ENCODE measurements around the gene SEMA6B. TPM values are rescaled to one million over a fixed set of nuclear protein-coding genes. Genes with fewer than 3 reads are reported as not detected.

The SEMA6B gene
- polyA plus RNA-seq, 1 donor from 2014 or later = 21.6 TPM

- no peaks in the 10 kb centered on the region for H3K9me2 ChIP-seq (ENCODE audit: insufficient read depth, low read length)
- no peaks in the 10 kb centered on the region for H3F3A ChIP-seq (ENCODE audit: insufficient read depth, low read length, poor library complexity, severe bottlenecking)
- no peaks in the 10 kb centered on the region for H3K36me3 ChIP-seq (ENCODE audit: insufficient read depth, low read length)
- H4K20me1 ChIP-seq (ENCODE audit: insufficient read depth) = no peaks in the 10 kb centered on the region
- no peak overlapping the region for H3K4me3 ChIP-seq (ENCODE audit: low read length)
- H3K4me2 ChIP-seq (ENCODE audit: low read length) = no peak overlapping the region
- no peaks in the 10 kb centered on the region for H3K9me3 ChIP-seq (ENCODE audit: low read length)
- H3K27me3 ChIP-seq (ENCODE audit: insufficient read depth, low read depth, low read length) = no peaks in the 10 kb centered on the region
- H2AFZ ChIP-seq (ENCODE audit: low read depth, low read length) = no peak overlapping the region
- no peak overlapping the region for H3K27ac ChIP-seq (ENCODE audit: low read length)
- no peak overlapping the region for H3K9ac ChIP-seq (ENCODE audit: low read length)
- no peaks in the 10 kb centered on the region for H3K79me2 ChIP-seq (replicated peaks; ENCODE audit: insufficient read depth, low read length)
- TF ChIP-seq TAF1 (IDR thresholded peaks at IDR 0.05; ENCODE audit: low read depth) (no peak), SMC3 (conservative IDR thresholded peaks at IDR 0.05; ENCODE audit: poor library complexity) (no peak), CTCF (IDR thresholded peaks at IDR 0.05; ENCODE audit: poor library complexity, severe bottlenecking) (no peak), EP300 (conservative IDR thresholded peaks at IDR 0.05; ENCODE audit: poor library complexity, severe bottlenecking) (no peak), RAD21 (conservative IDR thresholded peaks at IDR 0.05) (no peak)
Measured at GRCh38 chr19:4505570-4506448, 53.7 kb downstream of the SEMA6B start.

DNA sequence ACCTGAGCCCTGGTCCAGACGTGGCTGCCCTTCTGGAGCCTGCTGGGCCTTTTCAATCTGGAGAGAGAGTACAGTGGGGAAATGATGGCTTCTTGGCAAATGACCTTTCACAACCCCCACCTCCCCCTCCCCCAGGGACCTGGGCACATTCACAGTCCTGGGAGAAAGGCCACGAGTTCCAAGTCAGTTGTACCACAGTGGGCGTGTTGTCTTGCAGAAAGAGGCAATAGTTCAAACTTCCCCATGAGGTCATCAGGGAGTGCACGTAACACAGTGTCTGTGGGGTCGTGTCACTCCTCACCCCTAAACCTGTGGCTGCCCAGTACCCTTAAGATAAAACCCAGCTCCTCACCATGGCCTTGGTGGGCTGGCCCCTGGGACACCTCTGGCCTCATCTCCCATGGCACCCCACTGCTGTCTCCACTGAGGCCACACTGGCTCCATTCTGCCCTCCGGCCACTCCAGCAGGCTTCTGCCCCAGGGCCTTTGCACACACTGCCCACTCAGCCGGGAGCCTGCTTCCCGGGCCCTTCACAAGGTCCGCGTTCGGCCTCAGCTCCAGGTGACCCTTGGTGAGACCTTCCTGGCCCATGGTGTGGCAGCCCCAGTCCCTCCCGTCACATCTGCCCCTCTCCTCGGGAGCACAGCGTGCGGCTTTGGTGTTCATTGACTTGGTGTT, 54.5 kb downstream of the SEMA6B start:
- Histone ChIP-seq H3K27me3 (ENCODE audit: insufficient read depth, low read depth, low read length) (no peaks in the 10 kb centered on the region), H3K9ac (ENCODE audit: low read length) (no peak overlapping the region)
- no peak for TF ChIP-seq EP300 (conservative IDR thresholded peaks at IDR 0.05; ENCODE audit: poor library complexity, severe bottlenecking)
- no peak for TF ChIP-seq SMC3 (conservative IDR thresholded peaks at IDR 0.05; ENCODE audit: poor library complexity)
- no peak for TF ChIP-seq POLR2AphosphoS5 (IDR thresholded peaks at IDR 0.05)
- TF ChIP-seq REST (IDR thresholded peaks at IDR 0.05; ENCODE audit: borderline replicate concordance) = no peak
- no peak for TF ChIP-seq RAD21 (conservative IDR thresholded peaks at IDR 0.05)
- no peak for TF ChIP-seq MXI1 (conservative IDR thresholded peaks at IDR 0.05; ENCODE audit: poor library complexity, severe bottlenecking)
- TF ChIP-seq EZH2 (IDR thresholded peaks at IDR 0.05; ENCODE audit: borderline replicate concordance, insufficient read depth, low read length, poor library complexity, severe bottlenecking) = no peak
- TF ChIP-seq CTCF (IDR thresholded peaks at IDR 0.05; ENCODE audit: poor library complexity, severe bottlenecking) = no peak
- no peak for TF ChIP-seq TAF1 (IDR thresholded peaks at IDR 0.05; ENCODE audit: low read depth)

More for the DNA sequence above, 54.5 kb downstream of the SEMA6B start:
- Histone ChIP-seq H3F3A (ENCODE audit: insufficient read depth, low read length, poor library complexity, severe bottlenecking) (no peaks in the 10 kb centered on the region), H4K20me1 (ENCODE audit: insufficient read depth) (no peaks in the 10 kb centered on the region), H3K27ac (ENCODE audit: low read length) (no peak overlapping the region), H3K9me2 (ENCODE audit: insufficient read depth, low read length) (no peaks in the 10 kb centered on the region), H3K9me3 (ENCODE audit: low read length) (no peaks in the 10 kb centered on the region), H2AFZ (ENCODE audit: low read depth, low read length) (no peak overlapping the region), H3K4me3 (ENCODE audit: low read length) (no peak overlapping the region), H3K4me2 (ENCODE audit: low read length) (no peak overlapping the region), H3K79me2 (replicated peaks; ENCODE audit: insufficient read depth, low read length) (no peaks in the 10 kb centered on the region), H3K36me3 (ENCODE audit: insufficient read depth, low read length) (no peaks in the 10 kb centered on the region)

All from neural cell (in vitro differentiated cells).